Activated CD8-positive, alpha-beta memory T cell treated with anti-CD3 and anti-CD28 coated beads, Interleukin-2, amount 50 U/mL, for 1 hour (primary cell): ENCODE results near the gene LRRC19.

Experiments
- DNase-seq: peaks from one replicate; pipeline ENCODE4 v3.0.0-alpha.2; 2020; ENCODE audit errors: extremely low read depth

The LRRC19 gene

GRCh38 chr9:26955921-26956859 is 49.3 kb downstream of the LRRC19 start, which contains the start of gene IFT74:
Gene IFT74, plus strand, starts transcription at chr9:26956412. Its CDS starts 5,556 bp downstream, at chr9:26961968.
- DNase-seq: peak; percentile 91

GRCh38 chr9:26955222-26955903 is 50.1 kb downstream of the LRRC19 start:
- DNase-seq: no peak

- DNase-seq: no peak
These were observed 51.4 kb downstream of the LRRC19 start for GRCh38 chr9:26954050-26954508.

GRCh38 chr9:26951794-26952193 is 53.7 kb downstream of the LRRC19 start:
- DNase-seq: no peak

GRCh38 chr9:26950521-26950920 is 55.0 kb downstream of the LRRC19 start:
- DNase-seq: no peak

- DNase-seq: no peak
These were observed 55.8 kb downstream of the LRRC19 start for GRCh38 chr9:26949637-26950069.

- no peak for DNase-seq
These were observed 57.7 kb downstream of the LRRC19 start for GRCh38 chr9:26947736-26948135.

- DNase-seq: peak; percentile 68
These were observed 58.4 kb downstream of the LRRC19 start, which contains the start of gene PLAA for GRCh38 chr9:26946753-26947727. Gene PLAA, minus strand, starts transcription at chr9:26947242. Its CDS starts 197 bp downstream, at chr9:26947045.

- DNase-seq: no peak
These were observed 59.9 kb downstream of the LRRC19 start for GRCh38 chr9:26945591-26945990.
